Measurements from ENCODE around the gene UST.
"Not testable (repeated sequence)": the region's sequence is repeated elsewhere in the genome, so short reads cannot be mapped to it uniquely, and the experiment has no call there.

The UST gene

GRCh38 chr6:148848915-148849314 lies 102.1 kb downstream of the UST start:
- no peak for DNase-seq (ENCODE audit: extremely low spot score)
- CTCF ChIA-PET: no interaction called here
- POLR2A ChIA-PET: no interaction called here
- TF ChIP-seq CTCF (IDR thresholded peaks at IDR 0.05; ENCODE audit: control extremely low read depth, extremely low read depth, low read depth, missing control alignments): no peak

GRCh38 chr6:148849449-148849848 lies 102.6 kb downstream of the UST start:
- POLR2A ChIA-PET; CTCF ChIA-PET; DNase-seq (ENCODE audit: extremely low spot score): not testable (repeated sequence)

- ChIA-PET POLR2A (no interaction called here), CTCF (interaction anchor here (0.6 kb wide), 1 partner anchor 19 kb away, joined by 3 read pairs; no protein-coding TSS in a partner anchor)
- no peak for TF ChIP-seq CTCF (IDR thresholded peaks at IDR 0.05; ENCODE audit: control extremely low read depth, extremely low read depth, low read depth, missing control alignments)
- DNase-seq (ENCODE audit: extremely low spot score): no peak
Observed at GRCh38 chr6:148850964-148851363, 104.1 kb downstream of the UST start.

- no peak for TF ChIP-seq CTCF (IDR thresholded peaks at IDR 0.05; ENCODE audit: control extremely low read depth, extremely low read depth, low read depth, missing control alignments)
- no peak for DNase-seq (ENCODE audit: extremely low spot score)
- ChIA-PET CTCF (no interaction called here), POLR2A (no interaction called here)
Observed at GRCh38 chr6:148851683-148852556, 105.1 kb downstream of the UST start.

GRCh38 chr6:148852688-148853087 lies 105.9 kb downstream of the UST start:
- TF ChIP-seq CTCF (IDR thresholded peaks at IDR 0.05; ENCODE audit: control extremely low read depth, extremely low read depth, low read depth, missing control alignments): no peak
- POLR2A ChIA-PET: no interaction called here
- CTCF ChIA-PET: no interaction called here
- no peak for DNase-seq (ENCODE audit: extremely low spot score)

GRCh38 chr6:148853113-148853512 lies 106.3 kb downstream of the UST start:
- CTCF ChIA-PET; POLR2A ChIA-PET; DNase-seq (ENCODE audit: extremely low spot score): not testable (repeated sequence)

GRCh38 chr6:148854096-148854495 lies 107.3 kb downstream of the UST start:
- ChIA-PET POLR2A (no interaction called here), CTCF (interaction anchor here (1.5 kb wide), 1 partner anchor 26 kb away, joined by 3 read pairs; no protein-coding TSS in a partner anchor)
- TF ChIP-seq CTCF (IDR thresholded peaks at IDR 0.05; ENCODE audit: control extremely low read depth, extremely low read depth, low read depth, missing control alignments): no peak
- no peak for DNase-seq (ENCODE audit: extremely low spot score)

Data from GM10248 (cell line).